ENCODE measurements around the gene COASY.
"Not testable (repeated sequence)": the region's sequence is repeated elsewhere in the genome, so short reads cannot be mapped to it uniquely, and the experiment has no call there.

Gene COASY

DNA sequence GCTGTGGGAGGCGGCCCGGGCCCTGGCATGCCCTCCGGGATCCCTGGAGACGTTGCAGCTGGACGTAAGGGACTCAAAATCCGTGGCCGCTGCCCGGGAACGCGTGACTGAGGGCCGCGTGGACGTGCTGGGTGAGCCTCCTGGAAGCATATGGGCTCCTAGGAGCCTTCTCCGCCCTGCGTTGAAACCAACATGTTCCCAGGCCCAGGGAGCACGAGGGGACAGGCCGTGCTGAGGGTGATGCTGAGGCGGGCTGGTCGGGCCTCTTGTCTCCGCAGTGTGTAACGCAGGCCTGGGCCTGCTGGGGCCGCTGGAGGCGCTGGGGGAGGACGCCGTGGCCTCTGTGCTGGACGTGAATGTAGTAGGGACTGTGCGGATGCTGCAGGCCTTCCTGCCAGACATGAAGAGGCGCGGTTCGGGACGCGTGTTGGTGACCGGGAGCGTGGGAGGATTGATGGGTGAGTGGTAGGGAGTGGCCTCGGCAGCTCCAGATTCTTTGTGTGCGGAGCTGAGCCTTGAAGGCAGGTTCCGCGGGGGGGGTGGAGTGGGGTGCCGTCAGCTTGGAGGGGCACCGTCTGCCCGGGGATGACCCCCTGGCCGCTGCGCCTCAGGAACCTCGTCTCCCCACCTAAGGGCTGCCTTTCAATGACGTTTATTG, 8.7 kb upstream of the COASY start:
- DNase-seq (ENCODE audit: low spot score) = no peak

DNA sequence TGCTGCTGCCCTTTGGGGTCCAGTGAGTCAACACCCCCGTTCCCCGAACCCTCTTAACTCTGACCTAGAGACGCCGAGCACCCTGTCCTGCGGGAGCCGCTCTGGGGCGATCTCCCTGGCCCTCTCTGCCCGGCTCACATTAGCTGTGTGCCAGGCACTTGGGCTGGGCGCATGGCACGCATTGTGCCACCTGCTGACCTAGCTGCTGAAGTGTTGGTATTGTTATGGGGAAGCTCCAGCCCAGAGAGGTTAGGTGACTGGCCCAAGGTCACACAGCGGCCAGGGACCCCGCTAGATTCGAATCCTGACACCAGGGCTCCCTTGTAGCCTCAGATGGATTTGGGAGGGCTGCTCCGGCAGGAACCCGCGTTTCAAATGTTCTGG, 8.1 kb upstream of the COASY start:
- no peak for DNase-seq (ENCODE audit: low spot score)

DNA sequence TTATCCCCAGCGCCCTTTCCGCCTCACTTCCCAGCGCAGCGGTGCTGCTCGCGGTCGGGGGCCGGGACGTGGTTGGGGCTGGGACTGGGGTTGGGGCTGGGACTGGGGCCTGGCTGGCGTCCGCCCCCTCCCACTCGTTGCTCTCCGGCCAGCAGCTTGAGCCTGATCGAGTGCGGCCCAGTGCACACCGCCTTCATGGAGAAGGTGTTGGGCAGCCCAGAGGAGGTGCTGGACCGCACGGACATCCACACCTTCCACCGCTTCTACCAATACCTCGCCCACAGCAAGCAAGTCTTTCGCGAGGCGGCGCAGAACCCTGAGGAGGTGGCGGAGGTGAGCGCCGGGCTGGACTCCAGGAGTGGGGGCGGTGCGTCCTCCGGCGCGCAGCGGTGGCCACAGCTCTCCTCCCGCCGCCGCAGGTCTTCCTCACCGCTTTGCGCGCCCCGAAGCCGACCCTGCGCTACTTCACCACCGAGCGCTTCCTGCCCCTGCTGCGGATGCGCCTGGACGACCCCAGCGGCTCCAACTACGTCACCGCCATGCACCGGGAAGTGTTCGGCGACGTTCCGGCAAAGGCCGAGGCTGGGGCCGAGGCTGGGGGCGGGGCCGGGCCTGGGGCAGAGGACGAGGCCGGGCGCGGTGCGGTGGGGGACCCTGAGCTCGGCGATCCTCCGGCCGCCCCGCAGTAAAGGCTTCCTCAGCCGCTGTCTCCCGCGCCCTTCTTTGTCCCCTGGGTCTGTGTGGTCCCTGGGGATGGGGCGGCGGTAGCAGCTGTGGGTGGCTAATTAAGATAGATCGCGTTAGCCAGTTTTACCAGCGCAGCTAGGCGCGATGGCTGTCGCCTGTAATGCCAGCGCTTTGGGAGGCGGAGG, 7.5 kb upstream of the COASY start:
- peak; percentile 74 for DNase-seq (ENCODE audit: low spot score)

DNA sequence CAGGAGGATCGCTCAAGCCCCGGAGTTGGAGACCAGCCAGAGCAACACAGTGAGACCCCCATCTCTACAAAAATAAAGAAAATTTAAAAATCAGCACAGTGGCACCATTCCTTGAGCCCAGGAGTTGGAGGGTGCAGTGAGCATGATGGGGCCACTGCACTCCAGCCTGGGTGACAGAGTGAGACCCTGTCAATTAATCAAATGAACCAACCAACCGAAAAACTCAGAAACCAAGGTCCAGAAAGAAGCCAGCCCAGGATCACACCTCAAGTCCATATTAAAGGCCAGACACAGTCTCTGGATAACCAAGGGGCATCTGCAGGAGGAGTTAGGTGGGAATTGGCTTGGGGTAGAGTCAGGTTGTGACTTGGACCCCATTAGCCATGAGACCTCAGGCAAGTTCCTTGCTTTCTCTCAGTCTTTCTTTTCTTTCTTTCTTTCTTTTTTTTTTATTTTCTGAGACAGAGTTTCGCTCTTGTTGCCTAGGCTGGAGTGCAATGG, 6.8 kb upstream of the COASY start:
- no peak for DNase-seq (ENCODE audit: low spot score)

DNA sequence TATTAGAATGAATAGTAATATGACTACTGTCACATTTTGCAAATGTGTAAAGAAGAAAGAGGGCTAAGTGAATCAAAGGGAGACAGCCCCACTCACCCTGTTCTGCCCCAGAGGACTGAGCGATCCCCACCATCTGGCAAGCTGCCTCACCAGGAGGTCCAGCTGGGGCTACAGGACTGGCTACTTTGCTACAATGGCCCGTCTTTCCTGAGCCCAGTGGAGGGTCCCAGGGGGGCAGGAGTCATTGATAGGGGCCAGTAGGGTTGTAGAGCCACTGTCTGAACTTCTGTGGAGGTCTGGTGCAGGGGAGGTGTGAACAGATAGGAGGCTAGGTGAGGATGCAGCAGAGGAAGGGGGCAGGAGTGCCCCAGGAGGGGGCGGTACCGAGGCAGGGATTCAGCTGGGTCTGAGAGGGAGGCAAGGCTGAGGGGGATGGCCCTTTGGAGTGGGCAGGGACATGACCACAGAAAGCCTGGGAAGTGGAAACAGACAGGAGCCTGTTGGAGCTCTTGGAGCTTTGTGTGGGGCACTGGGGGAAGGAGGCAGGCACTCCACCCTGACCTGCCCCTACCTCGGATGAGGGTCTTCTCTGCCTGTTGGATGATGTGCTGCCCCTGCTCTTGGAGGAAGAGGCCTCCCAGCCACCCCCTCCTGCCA, 5.9 kb upstream of the COASY start:
- DNase-seq (ENCODE audit: low spot score) = not testable (repeated sequence)

DNA sequence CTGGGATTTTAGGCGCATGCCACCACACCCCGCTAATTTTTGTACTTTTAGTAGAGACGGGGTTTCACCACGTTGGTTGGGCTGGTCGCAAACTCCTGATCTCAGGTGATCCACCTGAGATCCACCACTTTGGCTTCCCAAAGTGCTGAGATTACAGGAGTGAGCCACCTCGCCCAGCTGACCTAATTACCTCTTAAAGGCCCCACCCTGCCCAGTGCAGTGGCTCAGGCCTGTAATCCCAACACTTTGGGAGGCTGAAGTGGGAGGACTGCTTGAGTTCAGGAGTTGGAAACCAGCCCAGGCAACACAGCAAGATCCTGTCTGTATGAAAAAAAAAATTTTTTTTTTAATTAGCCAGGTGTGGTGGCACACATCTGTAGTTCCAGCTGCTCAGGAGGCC, 2.9 kb upstream of the COASY start:
- DNase-seq (ENCODE audit: low spot score) = no peak

DNA sequence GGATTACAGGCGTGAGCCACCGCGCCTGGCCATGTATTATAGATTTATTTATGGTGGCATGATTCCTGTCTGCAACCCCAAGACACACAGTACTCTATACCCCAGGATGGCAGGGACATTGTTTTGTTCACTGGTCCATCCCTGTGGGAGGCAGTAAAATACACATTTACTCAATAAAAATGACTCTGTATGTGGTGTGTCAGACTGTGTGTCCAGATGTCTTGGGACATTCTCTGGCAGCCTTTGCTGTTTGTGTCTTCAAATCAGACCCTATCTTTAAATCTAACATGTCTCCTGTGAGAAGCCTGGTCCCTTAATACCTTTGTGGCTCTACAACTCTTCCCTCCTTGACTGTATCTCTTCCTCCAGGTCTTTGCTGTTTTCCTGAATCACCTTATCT, 1.7 kb upstream of the COASY start:
- no peak for DNase-seq (ENCODE audit: low spot score)

DNA sequence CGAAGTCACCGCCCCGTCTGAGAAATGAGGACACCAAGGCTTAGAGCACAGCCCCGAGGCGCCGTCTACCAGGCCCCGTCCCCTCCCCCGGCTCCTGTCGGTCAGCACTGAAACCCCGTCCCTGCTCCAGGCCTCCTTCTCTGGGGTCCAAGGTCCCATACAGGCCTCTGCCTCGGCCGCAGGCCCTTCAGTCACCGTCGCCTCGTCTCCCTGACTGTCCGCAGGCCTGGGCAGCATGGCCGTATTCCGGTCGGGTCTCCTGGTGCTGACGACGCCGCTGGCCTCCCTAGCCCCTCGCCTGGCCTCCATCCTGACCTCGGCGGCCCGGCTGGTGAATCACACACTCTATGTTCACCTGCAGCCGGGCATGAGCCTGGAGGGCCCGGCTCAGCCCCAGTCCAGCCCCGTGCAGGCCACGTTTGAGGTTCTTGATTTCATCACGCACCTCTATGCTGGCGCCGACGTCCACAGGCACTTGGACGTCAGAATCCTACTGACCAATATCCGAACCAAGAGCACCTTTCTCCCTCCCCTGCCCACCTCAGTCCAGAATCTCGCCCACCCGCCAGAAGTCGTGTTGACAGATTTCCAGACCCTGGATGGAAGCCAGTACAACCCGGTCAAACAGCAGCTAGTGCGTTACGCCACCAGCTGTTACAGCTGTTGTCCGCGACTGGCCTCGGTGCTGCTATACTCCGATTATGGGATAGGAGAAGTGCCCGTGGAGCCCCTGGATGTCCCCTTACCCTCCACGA, 617 bp downstream of the COASY start:
- peak; percentile 19 for DNase-seq (ENCODE audit: low spot score)

DNA sequence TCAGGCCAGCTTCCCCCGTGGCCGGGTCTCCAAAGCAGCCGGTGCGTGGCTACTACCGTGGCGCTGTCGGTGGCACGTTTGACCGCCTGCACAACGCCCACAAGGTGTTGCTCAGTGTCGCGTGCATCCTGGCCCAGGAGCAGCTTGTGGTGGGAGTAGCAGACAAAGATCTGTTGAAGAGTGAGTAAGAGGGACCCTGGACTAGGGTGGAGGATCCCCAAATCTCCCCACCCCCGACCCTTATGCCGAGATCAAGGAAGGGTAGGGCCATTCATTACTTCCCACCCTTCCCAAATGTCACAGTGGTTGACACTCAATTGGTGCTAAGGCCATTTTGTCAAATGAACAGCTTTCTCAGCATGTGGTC, 1.2 kb downstream of the COASY start:
- DNase-seq (ENCODE audit: low spot score) = no peak

DNA sequence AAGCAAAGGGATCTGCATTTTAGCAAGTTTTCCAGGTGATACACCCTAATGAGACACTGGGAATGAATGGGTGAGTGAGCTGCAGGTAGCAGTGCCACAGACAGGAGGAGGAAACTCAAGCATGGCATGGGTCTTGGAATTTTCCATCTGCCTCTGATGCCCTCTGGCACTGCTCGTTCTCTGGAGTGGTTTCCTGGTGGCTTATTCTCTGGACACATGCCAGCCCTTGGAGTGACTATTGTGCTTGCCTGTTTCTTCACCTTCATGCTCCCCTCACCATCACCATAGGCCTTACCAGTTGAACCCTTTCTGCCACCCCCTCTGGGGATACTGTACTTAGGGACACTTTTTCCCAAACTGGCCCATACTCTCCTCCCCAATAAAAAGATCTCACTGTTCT, 1.6 kb downstream of the COASY start:
- DNase-seq (ENCODE audit: low spot score) = peak; percentile 70

DNA sequence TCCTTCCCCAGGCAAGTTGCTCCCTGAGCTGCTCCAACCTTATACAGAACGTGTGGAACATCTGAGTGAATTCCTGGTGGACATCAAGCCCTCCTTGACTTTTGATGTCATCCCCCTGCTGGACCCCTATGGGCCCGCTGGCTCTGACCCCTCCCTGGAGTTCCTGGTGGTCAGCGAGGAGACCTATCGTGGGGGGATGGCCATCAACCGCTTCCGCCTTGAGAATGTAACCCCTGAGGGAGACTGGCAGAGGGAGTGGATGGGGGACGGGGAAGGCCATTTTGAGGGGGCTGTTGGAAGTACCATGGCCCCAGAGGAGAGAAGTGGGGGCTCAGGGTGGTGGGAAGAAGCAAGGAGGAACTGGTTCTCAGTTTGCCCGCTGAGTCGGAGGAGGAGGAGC, 2.0 kb downstream of the COASY start:
- no peak for DNase-seq (ENCODE audit: low spot score)

DNA sequence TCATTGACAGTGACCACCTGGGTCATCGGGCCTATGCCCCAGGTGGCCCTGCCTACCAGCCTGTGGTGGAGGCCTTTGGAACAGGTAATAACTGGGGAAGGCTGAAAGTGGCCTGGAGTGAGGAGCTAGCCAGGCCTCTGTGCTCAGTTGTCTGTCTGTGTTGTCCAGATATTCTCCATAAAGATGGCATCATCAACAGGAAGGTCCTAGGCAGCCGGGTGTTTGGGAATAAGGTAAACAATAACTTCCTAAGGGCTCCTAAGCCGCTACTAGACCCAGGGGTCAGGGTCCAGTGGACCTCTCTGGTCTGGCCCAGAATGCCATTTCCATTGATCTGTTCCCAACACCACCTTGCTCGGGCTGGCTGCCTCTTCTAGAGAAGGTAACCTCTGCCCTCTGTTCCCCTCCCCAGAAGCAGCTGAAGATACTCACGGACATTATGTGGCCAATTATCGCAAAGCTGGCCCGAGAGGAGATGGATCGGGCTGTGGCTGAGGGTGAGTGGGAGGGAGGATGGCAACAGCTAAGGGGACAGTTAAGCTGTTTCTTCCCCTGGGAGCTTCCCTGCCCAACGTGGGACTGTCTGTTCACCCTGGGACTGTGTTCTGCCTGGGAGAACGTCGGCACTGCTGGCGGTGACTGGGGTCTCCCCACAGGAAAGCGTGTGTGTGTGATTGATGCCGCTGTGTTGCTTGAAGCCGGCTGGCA, 3.0 kb downstream of the COASY start:
- DNase-seq (ENCODE audit: low spot score) = no peak

DNA sequence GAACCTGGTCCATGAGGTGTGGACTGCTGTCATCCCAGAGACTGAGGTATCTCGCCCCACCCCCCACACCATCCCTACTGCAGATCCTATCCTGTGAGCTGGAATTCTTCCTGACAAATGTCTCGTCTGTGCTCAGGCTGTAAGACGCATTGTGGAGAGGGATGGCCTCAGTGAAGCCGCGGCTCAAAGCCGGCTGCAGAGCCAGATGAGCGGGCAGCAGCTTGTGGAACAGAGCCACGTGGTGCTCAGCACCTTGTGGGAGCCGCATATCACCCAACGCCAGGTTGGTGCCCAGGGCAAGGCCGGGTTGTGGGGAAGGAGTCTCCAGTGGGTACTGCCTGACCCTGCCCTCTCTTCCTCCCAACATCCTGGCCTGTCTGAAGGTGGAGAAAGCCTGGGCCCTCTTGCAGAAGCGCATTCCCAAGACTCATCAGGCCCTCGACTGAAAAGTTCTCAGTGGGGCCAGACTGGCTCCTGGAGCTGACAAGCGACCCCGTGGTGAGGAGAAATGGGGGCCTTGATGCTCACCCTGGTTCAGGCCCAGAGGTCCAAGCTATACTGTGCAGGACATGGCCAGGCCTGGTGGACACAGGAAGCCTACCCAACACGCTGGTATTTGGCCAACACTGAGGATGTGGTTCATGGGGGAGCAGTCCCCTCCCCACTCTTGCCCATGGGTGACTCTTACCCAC, 3.7 kb downstream of the COASY start:
- no peak for DNase-seq (ENCODE audit: low spot score)

DNA sequence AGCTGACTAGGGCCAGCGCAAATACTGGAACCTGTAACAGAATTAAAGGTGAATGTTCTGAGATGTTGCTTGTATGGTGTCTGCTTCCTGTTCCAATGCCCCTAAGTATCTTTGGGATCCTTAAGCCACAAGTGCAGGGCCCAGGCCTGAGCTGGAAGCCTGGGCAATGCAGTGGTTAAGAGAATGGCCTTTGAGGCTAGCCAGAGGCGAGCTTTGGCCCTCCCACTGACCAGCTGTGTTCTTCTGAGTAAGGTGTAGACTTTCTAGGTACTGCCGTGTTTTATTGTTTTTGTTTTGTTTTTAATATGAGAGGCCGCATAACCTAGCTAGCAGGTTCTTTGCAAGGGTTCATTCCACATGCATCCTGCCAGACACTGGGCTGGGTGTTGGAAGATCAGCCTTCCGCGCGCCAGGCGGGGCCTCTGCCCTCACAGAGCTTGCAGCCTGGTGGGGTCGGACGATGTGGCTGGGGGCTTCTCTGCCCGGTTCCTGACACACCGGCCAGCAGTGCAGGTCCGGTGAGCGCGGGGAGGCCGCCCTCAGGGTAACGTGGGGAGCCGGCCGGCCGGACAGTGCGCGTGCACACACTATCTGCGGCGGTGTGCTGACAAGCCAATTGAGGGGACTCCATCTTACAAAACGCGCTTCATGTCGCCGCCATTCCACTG, 4.4 kb downstream of the COASY start:
- no peak for DNase-seq (ENCODE audit: low spot score)

DNA sequence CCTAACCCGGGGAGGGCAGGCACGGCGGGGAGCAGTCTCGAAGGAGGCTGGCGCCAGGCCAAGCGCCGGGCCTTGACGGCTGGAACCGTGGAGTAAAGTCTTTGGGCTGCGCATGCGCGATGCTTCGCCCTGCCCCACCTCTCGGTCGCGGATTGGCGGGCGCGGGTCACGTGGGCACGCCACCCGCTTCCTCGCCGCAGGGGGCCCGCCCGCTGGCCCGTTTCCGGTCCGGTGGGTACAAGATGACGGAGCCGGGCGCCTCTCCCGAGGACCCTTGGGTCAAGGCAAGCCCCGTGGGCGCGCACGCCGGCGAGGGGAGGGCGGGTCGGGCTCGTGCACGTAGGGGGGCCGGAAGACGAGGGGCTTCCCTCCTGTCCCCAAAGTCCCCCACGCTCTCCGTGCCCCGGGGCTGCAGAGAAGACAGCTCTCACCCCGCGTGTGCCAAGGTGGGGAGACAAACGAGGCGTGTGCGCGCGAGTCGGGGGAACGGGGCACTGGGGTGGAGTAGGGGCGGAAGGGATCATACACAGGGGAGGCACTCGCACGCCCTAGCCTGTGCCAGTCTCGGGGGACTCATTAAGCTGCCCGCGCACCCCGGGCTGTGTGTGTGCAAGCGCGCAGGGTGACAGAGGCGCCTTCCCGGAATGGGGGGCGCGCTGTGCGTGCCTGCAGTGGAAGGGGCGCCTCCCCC, 5.1 kb downstream of the COASY start, which contains the start of gene MLX:
TSS of gene MLX (plus strand) at position 218 of the 691 bp plus-strand sequence. CDS start at position 243, 25 bp downstream.
- peak; percentile 97 for DNase-seq (ENCODE audit: low spot score)

DNA sequence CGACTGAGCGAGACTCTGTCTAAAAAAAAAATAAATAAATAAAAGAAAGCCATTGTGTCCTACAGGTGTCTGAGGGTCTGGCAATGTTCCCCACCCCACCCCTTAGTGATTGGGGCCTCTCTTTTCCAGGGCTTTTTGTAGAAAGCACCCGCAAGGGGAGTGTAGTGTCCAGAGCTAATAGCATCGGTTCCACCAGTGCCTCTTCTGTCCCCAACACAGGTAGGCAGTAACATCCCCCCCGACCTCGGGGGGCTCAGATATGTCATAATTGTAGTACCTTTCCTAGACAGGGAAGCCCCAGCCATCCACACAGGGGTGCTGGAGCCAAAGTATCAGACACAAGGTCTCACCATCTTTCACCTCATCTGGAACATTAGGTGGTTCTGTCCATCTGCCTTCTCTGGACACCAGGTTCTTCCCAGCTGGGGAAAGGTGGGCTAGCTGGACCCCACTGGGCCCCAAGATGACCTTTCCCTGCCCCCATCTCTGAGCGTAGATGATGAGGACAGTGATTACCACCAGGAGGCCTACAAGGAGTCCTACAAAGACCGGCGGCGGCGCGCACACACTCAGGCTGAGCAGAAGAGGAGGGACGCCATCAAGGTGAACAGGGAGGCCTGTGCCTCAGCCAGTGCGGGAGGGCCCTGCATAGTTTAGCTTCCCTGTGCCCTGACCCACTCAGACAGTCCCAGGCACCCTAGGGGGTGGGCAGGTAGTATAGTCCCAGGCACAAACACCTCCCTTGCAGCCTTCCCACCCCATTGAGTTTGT, 6.6 kb downstream of the COASY start:
- DNase-seq (ENCODE audit: low spot score) = no peak

DNA sequence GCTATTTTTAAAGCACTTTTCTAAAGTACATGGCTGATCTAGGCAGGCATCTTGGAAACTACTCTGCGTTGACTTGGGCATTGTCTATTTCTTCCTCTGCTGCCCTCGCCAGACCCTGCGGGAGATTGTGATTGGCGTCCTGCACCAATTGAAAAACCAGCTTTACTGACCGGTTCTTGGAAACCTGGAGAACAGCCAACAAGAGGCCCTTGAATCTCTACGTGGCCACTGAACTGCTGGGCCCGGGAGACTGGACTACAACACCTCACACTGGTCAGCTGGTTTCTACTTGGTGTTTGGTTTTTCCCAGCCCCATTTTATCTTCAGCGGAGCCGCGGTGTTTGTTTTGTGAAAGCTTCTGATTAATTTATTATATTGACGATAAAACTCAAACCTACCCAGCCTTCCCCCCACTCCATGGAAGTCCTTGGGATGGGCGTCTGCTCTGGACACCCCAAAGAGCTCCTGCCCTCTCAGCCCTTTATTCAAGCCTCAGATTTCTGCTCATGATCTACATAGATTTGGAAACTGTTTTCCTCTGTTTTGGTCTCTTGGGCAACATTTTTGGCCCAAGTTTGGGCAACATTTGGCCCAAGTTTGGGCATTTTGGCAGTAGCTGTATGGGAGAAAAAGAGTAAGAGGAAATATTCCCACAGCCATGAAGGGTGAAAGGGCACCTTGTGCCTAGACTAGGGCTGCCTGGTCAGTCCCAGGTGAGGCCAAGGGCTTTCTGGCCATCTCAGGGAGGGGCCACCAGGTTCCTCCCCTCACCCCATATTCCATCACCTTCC, 9.7 kb downstream of the COASY start:
- no peak for DNase-seq (ENCODE audit: low spot score)

DNA sequence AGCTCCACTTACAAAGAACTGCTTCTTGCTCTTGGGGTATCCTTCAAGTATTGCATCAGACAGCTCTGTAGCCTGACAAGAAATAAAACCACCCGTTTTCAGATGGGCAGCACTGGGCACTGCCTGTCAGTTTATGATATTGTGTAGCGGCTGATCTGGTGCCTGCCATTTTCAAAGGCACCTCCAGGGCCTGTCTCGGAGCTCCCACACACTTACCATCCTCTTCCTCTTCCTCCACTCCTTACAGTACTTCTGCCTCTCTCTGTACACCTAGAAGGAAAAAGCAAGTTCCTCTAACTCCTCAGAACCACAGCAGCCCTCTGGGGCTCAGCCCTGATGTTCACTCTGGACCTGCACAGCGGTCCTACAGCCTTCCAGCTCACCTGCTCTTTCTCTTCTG, 11.1 kb downstream of the COASY start:
- no peak for DNase-seq (ENCODE audit: low spot score)

Data from LoVo (cell line).